ENCODE measurements around the gene SPDYE6.
"Not testable (repeated sequence)": the region's sequence is repeated elsewhere in the genome, so short reads cannot be mapped to it uniquely, and the experiment has no call there.

The SPDYE6 gene

GRCh38 chr7:102356344-102356743, at the start of gene SPDYE6:
TSS of gene SPDYE6 (minus strand) at chr7:102356444. CDS start at chr7:102356023, 421 bp downstream.
- DNase-seq (ENCODE audit: insufficient read length, low spot score); FAIRE-seq: not testable (repeated sequence)

- DNase-seq (ENCODE audit: insufficient read length, low spot score); FAIRE-seq: not testable (repeated sequence)
Observed at GRCh38 chr7:102404862-102405188, 48.6 kb upstream of the SPDYE6 start.

GRCh38 chr7:102404005-102404861, 48.0 kb upstream of the SPDYE6 start:
- FAIRE-seq (peak; percentile 36), DNase-seq (ENCODE audit: insufficient read length, low spot score) (peak; percentile 38)
- no peak for TF ChIP-seq POLR2A (IDR thresholded peaks at IDR 0.05; ENCODE audit: low read depth, low read length)

- DNase-seq (ENCODE audit: insufficient read length, low spot score) (no peak), FAIRE-seq (no peak)
- no peak for TF ChIP-seq POLR2A (IDR thresholded peaks at IDR 0.05; ENCODE audit: low read depth, low read length)
Observed at GRCh38 chr7:102403563-102403962, 47.3 kb upstream of the SPDYE6 start.

GRCh38 chr7:102400360-102400759, 44.1 kb upstream of the SPDYE6 start:
- TF ChIP-seq POLR2A (IDR thresholded peaks at IDR 0.05; ENCODE audit: low read depth, low read length) = no peak
- no peak for DNase-seq (ENCODE audit: insufficient read length, low spot score)
- no peak for FAIRE-seq

- no peak for FAIRE-seq
- no peak for TF ChIP-seq POLR2A (IDR thresholded peaks at IDR 0.05; ENCODE audit: low read depth, low read length)
- DNase-seq (ENCODE audit: insufficient read length, low spot score) = no peak
Observed at GRCh38 chr7:102398543-102398942, 42.3 kb upstream of the SPDYE6 start.

GRCh38 chr7:102396710-102397019, 40.4 kb upstream of the SPDYE6 start:
- no peak for DNase-seq (ENCODE audit: insufficient read length, low spot score)
- TF ChIP-seq POLR2A (IDR thresholded peaks at IDR 0.05; ENCODE audit: low read depth, low read length) = no peak
- FAIRE-seq = no peak

- DNase-seq (ENCODE audit: insufficient read length, low spot score) = peak; percentile 92
Observed at GRCh38 chr7:102395873-102396709, 39.8 kb upstream of the SPDYE6 start, which contains the start of gene PRKRIP1. TSS of gene PRKRIP1 (plus strand) at chr7:102396363. CDS start at chr7:102396412, 49 bp downstream.

GRCh38 chr7:102395592-102395872, 39.3 kb upstream of the SPDYE6 start:
- TF ChIP-seq POLR2A (IDR thresholded peaks at IDR 0.05; ENCODE audit: low read depth, low read length) = no peak
- FAIRE-seq (no peak), DNase-seq (ENCODE audit: insufficient read length, low spot score) (no peak)

More at GRCh38 chr7:102395873-102396709, 39.8 kb upstream of the SPDYE6 start, which contains the start of gene PRKRIP1:
- peak; percentile 7 for TF ChIP-seq POLR2A (IDR thresholded peaks at IDR 0.05; ENCODE audit: low read depth, low read length)
- FAIRE-seq = peak; percentile 27

- DNase-seq (ENCODE audit: insufficient read length, low spot score) = no peak
- no peak for TF ChIP-seq POLR2A (IDR thresholded peaks at IDR 0.05; ENCODE audit: low read depth, low read length)
- no peak for FAIRE-seq
Observed at GRCh38 chr7:102393467-102393866, 37.2 kb upstream of the SPDYE6 start.

- DNase-seq (ENCODE audit: insufficient read length, low spot score) (no peak), FAIRE-seq (no peak)
- no peak for TF ChIP-seq POLR2A (IDR thresholded peaks at IDR 0.05; ENCODE audit: low read depth, low read length)
Observed at GRCh38 chr7:102392330-102392729, 36.1 kb upstream of the SPDYE6 start.

GRCh38 chr7:102390697-102391484, 34.6 kb upstream of the SPDYE6 start:
- DNase-seq (ENCODE audit: insufficient read length, low spot score) (peak; percentile 77), FAIRE-seq (no peak)
- TF ChIP-seq POLR2A (IDR thresholded peaks at IDR 0.05; ENCODE audit: low read depth, low read length) = no peak

- no peak for TF ChIP-seq POLR2A (IDR thresholded peaks at IDR 0.05; ENCODE audit: low read depth, low read length)
- no peak for FAIRE-seq
Observed at GRCh38 chr7:102389810-102390209, 33.6 kb upstream of the SPDYE6 start.

GRCh38 chr7:102387064-102387463, 30.8 kb upstream of the SPDYE6 start:
- no peak for TF ChIP-seq POLR2A (IDR thresholded peaks at IDR 0.05; ENCODE audit: low read depth, low read length)
- DNase-seq (ENCODE audit: insufficient read length, low spot score) = no peak
- no peak for FAIRE-seq

More at GRCh38 chr7:102389810-102390209, 33.6 kb upstream of the SPDYE6 start:
- DNase-seq (ENCODE audit: insufficient read length, low spot score) = no peak

- FAIRE-seq; DNase-seq (ENCODE audit: insufficient read length, low spot score): not testable (repeated sequence)
Observed at GRCh38 chr7:102381696-102382425, 25.6 kb upstream of the SPDYE6 start.

GRCh38 chr7:102380837-102381236, 24.6 kb upstream of the SPDYE6 start:
- not testable (repeated sequence) for FAIRE-seq; DNase-seq (ENCODE audit: insufficient read length, low spot score)
